ENCODE measurements around the gene PPFIA2.

DNA sequence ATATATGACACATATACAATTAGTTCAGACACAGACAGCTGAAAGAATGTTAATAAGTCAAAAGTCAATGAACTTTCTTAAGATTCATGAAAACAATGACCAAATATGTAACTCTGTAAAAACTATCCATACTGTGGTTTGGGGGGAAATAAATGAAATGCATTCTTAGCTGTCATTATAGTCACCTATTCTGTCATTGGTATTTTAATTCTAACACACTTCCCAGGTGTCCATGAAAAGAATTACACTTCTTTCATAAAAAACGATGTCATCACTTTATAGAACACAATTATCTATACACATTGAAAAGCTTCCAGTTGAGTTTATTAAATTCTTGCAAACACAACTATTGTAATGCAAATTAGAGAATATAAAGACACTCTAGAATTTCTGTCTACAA, 35.8 kb downstream of the PPFIA2 start:
- TF ChIP-seq, protein P1, sequence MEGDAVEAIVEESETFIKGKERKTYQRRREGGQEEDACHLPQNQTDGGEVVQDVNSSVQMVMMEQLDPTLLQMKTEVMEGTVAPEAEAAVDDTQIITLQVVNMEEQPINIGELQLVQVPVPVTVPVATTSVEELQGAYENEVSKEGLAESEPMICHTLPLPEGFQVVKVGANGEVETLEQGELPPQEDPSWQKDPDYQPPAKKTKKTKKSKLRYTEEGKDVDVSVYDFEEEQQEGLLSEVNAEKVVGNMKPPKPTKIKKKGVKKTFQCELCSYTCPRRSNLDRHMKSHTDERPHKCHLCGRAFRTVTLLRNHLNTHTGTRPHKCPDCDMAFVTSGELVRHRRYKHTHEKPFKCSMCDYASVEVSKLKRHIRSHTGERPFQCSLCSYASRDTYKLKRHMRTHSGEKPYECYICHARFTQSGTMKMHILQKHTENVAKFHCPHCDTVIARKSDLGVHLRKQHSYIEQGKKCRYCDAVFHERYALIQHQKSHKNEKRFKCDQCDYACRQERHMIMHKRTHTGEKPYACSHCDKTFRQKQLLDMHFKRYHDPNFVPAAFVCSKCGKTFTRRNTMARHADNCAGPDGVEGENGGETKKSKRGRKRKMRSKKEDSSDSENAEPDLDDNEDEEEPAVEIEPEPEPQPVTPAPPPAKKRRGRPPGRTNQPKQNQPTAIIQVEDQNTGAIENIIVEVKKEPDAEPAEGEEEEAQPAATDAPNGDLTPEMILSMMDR (IDR thresholded peaks at IDR 0.05) = no peak
- TF ChIP-seq POLR2A (IDR thresholded peaks at IDR 0.05) = no peak
